Measurements from ENCODE around the gene INPP4B. TPM values are rescaled to one million over a fixed set of nuclear protein-coding genes. Genes with fewer than 3 reads are reported as not detected.
A peak's percentile ranks its signal among the peaks of the same experiment; 100 is the strongest.
"Not testable (repeated sequence)": the region's sequence is repeated elsewhere in the genome, so short reads cannot be mapped to it uniquely, and the experiment has no call there.

Gene INPP4B
- total RNA-seq, 2 experiments from 2014 or later: 35.4 to 43.0 TPM

DNA sequence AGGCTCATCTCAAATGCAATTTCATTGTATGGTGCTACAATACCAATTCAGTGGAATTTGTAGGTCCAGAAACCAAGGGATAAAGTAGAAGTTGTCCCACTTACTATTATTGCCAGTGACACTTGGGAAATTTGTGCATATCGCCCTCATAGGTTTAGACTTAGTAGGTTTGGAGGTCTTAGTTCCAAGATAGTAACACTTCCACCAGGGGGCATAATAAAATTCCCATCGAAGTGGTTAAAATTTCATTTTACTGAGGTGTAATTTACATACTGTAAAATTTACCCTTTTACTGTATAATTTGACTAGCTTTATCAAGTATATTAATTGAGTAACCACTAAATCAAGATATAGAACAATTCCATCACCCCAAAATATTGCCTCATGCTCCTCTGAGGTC, 174.6 kb downstream of the INPP4B start:
- no peak overlapping the region for H3K27ac Mint-ChIP-seq
- no peaks in the 10 kb centered on the region for H3K4me1 Mint-ChIP-seq
- DNase-seq (no peak), ATAC-seq (ENCODE audit: low read depth) (no peak)
- H3K27me3 Mint-ChIP-seq: no peaks in the 10 kb centered on the region
- H3K36me3 Mint-ChIP-seq: peaks cover 22% of the 10 kb centered on the region
- POLR2A ChIA-PET: no interaction called here
- no peak overlapping the region for H3K4me3 Mint-ChIP-seq
- H3K9me3 Mint-ChIP-seq: peaks cover 32% of the 10 kb centered on the region

DNA sequence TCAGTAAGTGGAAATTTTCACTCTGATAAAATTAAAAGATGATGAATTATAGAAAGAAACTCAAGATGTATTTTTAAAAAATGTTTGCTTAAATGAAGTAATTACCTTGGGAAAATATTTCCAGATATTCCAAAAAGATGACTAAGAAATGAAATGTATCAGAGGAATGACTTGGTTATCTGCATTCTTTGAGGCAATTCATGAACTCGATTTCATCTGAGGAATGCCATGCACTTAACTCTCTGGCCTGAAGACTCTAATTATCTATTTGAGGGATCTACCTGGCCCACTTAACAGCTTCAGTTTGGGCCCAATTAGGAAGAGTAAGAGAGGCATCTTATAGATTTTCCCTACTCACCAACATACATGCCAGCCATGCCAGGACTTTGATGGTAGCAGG, 182.3 kb downstream of the INPP4B start:
- ATAC-seq (ENCODE audit: low read depth) (no peak), DNase-seq (no peak)
- H3K27me3 Mint-ChIP-seq: no peaks in the 10 kb centered on the region
- H3K9me3 Mint-ChIP-seq: peaks cover 26% of the 10 kb centered on the region
- no peak overlapping the region for H3K27ac Mint-ChIP-seq
- H3K4me3 Mint-ChIP-seq: no peak overlapping the region
- peaks cover 14% of the 10 kb centered on the region for H3K36me3 Mint-ChIP-seq
- no peaks in the 10 kb centered on the region for H3K4me1 Mint-ChIP-seq
- POLR2A ChIA-PET: no interaction called here

DNA sequence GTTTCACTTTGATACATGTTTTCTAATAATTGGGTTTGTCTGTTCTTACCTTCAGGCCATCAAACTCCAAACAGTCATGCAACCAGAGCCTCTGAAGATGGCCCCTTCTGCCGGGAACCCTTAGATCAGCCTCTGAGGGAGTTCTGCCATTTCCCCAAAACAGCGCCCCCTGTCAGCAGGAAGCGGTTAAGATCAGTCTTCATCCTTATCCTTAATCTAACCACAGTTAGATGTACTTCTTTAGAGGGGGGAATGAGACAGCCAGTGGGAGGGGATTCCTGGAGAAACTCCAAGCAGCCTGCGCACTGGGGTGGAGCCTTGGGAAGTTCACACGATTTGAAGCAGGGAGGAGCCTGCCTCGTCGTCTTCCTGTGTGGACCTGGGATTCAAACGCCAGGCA, 185.4 kb downstream of the INPP4B start:
- no peak overlapping the region for H3K27ac Mint-ChIP-seq
- peaks cover 19% of the 10 kb centered on the region for H3K9me3 Mint-ChIP-seq
- no peak for DNase-seq
- H3K36me3 Mint-ChIP-seq: peaks cover 11% of the 10 kb centered on the region
- no peak overlapping the region for H3K4me3 Mint-ChIP-seq
- no peaks in the 10 kb centered on the region for H3K4me1 Mint-ChIP-seq
- POLR2A ChIA-PET: no interaction called here
- no peak for ATAC-seq (ENCODE audit: low read depth)
- no peaks in the 10 kb centered on the region for H3K27me3 Mint-ChIP-seq

DNA sequence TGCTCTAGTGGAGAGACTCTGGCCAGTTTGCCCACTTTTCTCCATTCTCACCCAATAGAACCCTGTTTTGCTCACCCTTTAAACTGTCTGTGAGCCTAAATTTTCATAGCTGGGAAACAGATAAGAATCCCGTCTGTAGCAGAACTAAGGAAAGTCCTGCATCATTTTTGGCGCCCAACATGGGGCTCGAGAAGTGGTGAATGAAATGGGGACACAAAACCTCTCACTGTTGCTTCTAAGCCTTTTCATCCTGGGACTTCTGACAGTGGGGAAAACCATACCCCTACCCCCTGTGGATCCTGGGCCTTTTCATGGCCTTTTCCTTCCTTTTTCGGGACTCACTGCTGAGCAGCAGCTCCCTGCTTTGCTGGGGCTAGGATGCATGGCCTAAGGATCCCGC, 189.9 kb downstream of the INPP4B start:
- ATAC-seq (ENCODE audit: low read depth) (no peak), DNase-seq (peak; percentile 46)
- H3K36me3 Mint-ChIP-seq: peaks cover 22% of the 10 kb centered on the region
- POLR2A ChIA-PET: interaction anchor here (0.8 kb wide), 1 partner anchor 301 kb away, joined by 3 read pairs; no protein-coding TSS in a partner anchor
- no peak overlapping the region for H3K4me3 Mint-ChIP-seq
- peaks cover 23% of the 10 kb centered on the region for H3K9me3 Mint-ChIP-seq
- H3K27ac Mint-ChIP-seq: no peak overlapping the region
- no peaks in the 10 kb centered on the region for H3K27me3 Mint-ChIP-seq
- no peaks in the 10 kb centered on the region for H3K4me1 Mint-ChIP-seq

DNA sequence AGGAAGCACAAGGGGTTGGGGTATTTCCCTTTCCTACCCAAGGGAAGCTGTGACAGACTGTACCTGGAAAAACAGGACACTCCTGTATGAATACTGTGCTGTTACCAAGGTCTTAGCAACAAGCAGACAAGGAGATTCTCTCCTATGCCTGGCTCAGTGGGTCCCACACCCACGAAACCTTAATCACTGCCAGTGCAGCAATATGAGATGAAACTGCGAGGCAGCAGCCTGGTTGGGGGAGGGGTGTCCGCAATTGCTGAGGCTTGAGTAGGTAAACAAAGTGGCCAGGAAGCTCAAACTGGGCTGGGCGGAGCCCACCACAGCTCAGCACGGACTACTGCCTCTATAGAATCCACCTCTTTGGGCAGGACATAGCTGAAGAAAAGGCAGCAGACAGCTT, 197.7 kb downstream of the INPP4B start:
- ATAC-seq (ENCODE audit: low read depth) (no peak), DNase-seq (no peak)
- Mint-ChIP-seq H3K36me3 (peaks cover 31% of the 10 kb centered on the region), H3K4me1 (peaks cover 6% of the 10 kb centered on the region), H3K4me3 (no peak overlapping the region), H3K27me3 (no peaks in the 10 kb centered on the region), H3K27ac (no peak overlapping the region), H3K9me3 (peaks cover 23% of the 10 kb centered on the region)
- POLR2A ChIA-PET: no interaction called here

DNA sequence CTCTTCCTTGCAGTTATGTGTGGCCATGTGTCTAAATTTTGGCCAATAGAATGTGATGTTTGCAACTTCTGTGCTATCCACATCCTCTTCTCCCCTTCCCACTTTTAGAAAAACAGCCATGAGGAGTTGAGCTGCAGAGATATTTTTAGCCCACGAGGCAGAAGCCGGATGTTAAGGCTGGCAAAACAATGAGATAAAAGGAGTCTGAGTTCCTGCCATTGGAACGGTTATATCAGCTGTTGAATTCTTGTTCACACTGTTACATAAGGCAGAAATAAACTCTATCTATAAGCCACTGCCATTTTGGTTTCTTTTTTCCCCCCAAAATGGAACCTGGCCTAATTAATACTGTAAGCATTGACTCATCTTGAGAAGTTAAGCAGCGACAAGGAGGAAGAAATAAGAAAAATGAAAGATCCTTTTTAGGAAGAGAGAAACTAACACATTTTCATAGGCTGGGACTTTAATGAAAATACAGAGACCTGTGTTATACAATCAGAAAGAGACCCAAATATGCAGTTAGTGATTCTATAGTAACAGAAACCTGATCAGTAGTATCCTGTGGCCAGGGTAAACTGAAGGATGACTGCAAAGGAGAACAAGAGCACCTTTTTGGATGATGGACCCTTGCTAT, 200.5 kb downstream of the INPP4B start:
- ATAC-seq (ENCODE audit: low read depth): peak; percentile 81
- Mint-ChIP-seq H3K27me3 (no peaks in the 10 kb centered on the region), H3K4me1 (peaks cover 6% of the 10 kb centered on the region), H3K27ac (peak overlapping the region; percentile 73), H3K9me3 (peaks cover 24% of the 10 kb centered on the region), H3K36me3 (peaks cover 25% of the 10 kb centered on the region), H3K4me3 (peak overlapping the region; percentile 43)
- POLR2A ChIA-PET: no interaction called here
- DNase-seq: no peak

DNA sequence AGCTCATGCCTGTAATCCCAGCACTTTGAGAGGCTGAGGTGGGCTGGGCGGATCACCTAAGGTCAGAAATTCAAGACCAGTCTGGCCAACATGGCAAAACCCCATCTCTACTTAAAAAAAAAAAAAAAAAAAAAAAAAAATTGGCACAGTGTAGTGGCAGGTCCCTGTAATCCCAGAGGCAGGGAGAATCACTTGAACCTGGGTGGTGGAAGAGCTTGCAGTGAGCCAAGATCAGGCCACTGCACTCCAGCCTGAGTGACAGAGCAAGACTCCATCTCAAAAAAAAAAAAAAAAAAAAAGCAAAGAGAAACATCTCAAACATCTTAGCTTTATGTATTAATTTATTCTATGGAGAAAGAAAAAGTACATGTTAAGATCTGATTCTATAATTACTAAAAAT, 201.5 kb downstream of the INPP4B start:
- H3K36me3 Mint-ChIP-seq: peaks cover 19% of the 10 kb centered on the region
- POLR2A ChIA-PET: interaction anchor here (0.7 kb wide), 1 partner anchor 59 kb away, joined by 3 read pairs; no protein-coding TSS in a partner anchor

DNA sequence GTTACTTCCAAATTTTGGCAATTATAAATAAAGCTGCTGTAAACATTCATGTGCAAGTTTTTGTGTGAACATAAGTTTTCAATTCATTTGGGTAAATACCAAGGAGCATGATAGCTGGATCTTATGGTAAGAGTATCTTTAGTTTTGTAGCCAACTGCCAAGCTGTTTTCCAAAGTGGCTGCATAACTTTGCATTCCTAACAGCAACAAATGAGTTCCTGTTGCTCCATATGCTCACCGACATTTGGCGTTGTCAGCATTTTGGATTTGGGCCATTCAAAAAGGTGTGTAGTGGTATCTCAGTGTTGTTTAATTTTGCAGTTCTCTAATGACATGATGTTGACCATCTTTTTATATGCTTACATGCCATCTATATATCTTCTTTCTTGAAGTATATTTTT, 208.5 kb downstream of the INPP4B start:
- no peak overlapping the region for H3K4me3 Mint-ChIP-seq
- H3K27ac Mint-ChIP-seq: no peak overlapping the region
- no peaks in the 10 kb centered on the region for H3K4me1 Mint-ChIP-seq
- POLR2A ChIA-PET: no interaction called here
- ATAC-seq (ENCODE audit: low read depth) (no peak), DNase-seq (no peak)
- peaks cover 4% of the 10 kb centered on the region for H3K36me3 Mint-ChIP-seq
- H3K9me3 Mint-ChIP-seq: peaks cover 11% of the 10 kb centered on the region
- no peaks in the 10 kb centered on the region for H3K27me3 Mint-ChIP-seq

More for the DNA sequence above, 201.5 kb downstream of the INPP4B start:
- not testable (repeated sequence) for H3K4me3 Mint-ChIP-seq; H3K4me1 Mint-ChIP-seq; H3K27me3 Mint-ChIP-seq; ATAC-seq (ENCODE audit: low read depth); DNase-seq; H3K27ac Mint-ChIP-seq
- H3K9me3 Mint-ChIP-seq: peaks cover 17% of the 10 kb centered on the region

DNA sequence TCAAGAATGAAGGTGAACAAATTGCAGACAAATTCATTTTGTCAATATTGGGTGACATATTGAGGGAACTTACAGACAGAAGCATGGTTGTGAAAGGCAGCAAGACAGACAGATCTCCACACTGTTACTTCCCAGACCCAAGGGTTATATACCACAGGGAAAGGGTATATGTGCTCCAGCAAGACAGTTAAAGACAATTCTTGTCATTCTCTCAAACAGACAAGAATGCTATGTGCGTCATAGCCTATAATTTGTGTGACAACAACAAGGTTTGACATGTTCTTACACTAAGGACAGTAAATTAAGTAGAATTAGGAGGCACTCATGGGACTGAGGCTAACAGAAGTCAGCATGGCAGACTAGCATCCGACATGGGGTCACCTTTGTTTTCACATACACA, 214.3 kb downstream of the INPP4B start:
- Mint-ChIP-seq H3K4me1 (no peaks in the 10 kb centered on the region), H3K9me3 (peaks cover 3% of the 10 kb centered on the region), H3K27ac (no peak overlapping the region), H3K4me3 (no peak overlapping the region), H3K27me3 (no peaks in the 10 kb centered on the region), H3K36me3 (no peaks in the 10 kb centered on the region)
- ATAC-seq (ENCODE audit: low read depth): no peak
- POLR2A ChIA-PET: no interaction called here
- DNase-seq: no peak

DNA sequence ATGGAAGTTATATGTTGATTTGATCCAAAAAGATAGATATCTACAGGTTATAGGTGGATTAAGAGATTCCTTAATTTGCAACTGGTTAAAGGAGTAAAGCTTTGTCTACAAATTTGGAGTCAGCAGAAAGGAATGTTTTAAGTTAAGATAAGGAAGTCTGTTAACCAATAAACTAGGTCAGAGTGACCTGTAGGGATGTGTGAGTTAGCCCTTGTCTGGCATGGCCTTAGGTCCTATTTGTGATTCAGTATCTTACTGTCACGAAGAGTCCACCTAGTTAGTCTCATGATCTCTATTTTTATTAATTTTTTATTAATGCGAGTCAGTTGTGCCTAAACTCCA, 230.8 kb downstream of the INPP4B start:
- Mint-ChIP-seq H3K9me3 (peaks cover 11% of the 10 kb centered on the region), H3K4me1 (peaks cover 2% of the 10 kb centered on the region), H3K4me3 (no peak overlapping the region), H3K27me3 (no peaks in the 10 kb centered on the region), H3K36me3 (peaks cover 5% of the 10 kb centered on the region), H3K27ac (no peak overlapping the region)
- DNase-seq (no peak), ATAC-seq (ENCODE audit: low read depth) (no peak)
- POLR2A ChIA-PET: no interaction called here

DNA sequence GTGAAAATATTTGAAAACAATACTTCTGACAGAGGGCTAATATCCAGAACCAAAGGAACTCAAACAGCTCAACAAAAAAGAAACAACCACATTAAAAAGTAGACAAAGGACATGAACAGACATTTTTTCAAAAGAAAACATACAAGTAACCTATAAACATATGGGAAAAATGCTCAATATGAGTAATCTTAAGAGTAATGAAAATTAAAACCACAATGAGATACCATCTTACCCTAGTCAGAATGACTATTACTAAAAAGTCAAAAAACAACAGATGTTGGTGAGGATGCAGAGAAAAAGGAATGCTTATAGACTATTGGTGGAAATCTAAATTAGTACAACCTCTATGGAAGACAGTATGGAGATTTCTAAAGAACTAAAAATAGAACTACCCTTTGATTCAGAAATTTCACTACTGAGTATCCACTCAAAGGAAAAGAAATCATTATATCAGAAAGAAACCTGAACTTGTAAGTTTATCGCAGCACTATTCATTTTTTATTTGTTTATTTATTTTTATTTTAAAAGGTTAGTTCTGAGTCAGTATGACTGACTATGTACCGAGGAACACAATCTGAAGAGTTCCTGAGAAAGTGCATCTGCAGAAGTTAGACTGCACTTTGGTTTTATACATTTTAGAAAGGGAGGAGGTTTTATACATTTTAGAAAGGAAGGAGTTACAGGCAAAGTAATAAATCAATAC, 231.3 kb downstream of the INPP4B start:
- POLR2A ChIA-PET: no interaction called here
- Mint-ChIP-seq H3K27ac (no peak overlapping the region), H3K4me3 (no peak overlapping the region), H3K4me1 (peaks cover 2% of the 10 kb centered on the region), H3K9me3 (peaks cover 11% of the 10 kb centered on the region), H3K36me3 (peaks cover 5% of the 10 kb centered on the region), H3K27me3 (no peaks in the 10 kb centered on the region)
- ATAC-seq (ENCODE audit: low read depth) (no peak), DNase-seq (no peak)

DNA sequence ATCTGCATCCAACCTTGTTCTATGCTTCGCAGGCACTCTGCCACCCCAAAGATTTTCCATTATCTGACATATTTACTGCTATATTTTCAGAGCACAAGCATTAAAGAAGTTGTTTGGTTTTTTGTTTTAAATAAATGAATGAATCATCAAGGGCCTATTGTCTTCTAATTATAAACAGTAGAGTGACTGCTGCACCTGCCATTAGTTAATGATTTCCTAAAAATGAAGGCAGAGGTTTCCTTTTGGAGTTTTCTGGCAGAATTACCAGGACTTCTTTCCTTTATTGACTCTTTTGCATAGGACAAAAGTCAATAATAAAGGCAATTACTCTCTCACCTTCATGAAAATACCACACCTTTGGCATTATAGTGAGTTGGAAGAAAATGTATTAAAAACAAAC, 238.1 kb downstream of the INPP4B start:
- no peak overlapping the region for H3K4me3 Mint-ChIP-seq

DNA sequence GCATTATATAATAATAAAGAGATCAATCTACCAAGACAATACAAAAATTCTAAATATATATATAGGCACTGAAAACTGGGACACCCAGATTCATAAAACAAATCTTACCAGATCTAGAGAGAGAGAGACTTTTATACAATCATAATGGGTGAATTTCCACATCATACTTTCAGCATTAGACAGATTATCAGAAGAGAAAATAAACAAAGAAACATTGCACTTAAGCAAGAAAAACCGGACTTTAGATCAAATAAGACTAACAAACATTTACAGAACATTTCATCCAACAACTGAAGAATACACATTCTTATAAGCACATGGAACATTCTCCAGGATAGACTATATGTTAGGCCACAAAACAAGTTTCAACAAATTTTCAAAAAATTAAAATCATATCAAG, 245.1 kb downstream of the INPP4B start:
- ATAC-seq (ENCODE audit: low read depth): no peak
- no peaks in the 10 kb centered on the region for H3K4me1 Mint-ChIP-seq
- no peak overlapping the region for H3K27ac Mint-ChIP-seq
- H3K27me3 Mint-ChIP-seq: no peaks in the 10 kb centered on the region
- no peak overlapping the region for H3K4me3 Mint-ChIP-seq
- POLR2A ChIA-PET: no interaction called here
- no peak for DNase-seq
- H3K9me3 Mint-ChIP-seq: peaks cover 19% of the 10 kb centered on the region
- peaks cover 12% of the 10 kb centered on the region for H3K36me3 Mint-ChIP-seq

More for the DNA sequence above, 238.1 kb downstream of the INPP4B start:
- H3K36me3 Mint-ChIP-seq: peaks cover 7% of the 10 kb centered on the region
- no peaks in the 10 kb centered on the region for H3K4me1 Mint-ChIP-seq
- POLR2A ChIA-PET: no interaction called here
- H3K27me3 Mint-ChIP-seq: no peaks in the 10 kb centered on the region
- H3K9me3 Mint-ChIP-seq: peaks cover 17% of the 10 kb centered on the region
- no peak for DNase-seq
- H3K27ac Mint-ChIP-seq: no peak overlapping the region
- no peak for ATAC-seq (ENCODE audit: low read depth)

DNA sequence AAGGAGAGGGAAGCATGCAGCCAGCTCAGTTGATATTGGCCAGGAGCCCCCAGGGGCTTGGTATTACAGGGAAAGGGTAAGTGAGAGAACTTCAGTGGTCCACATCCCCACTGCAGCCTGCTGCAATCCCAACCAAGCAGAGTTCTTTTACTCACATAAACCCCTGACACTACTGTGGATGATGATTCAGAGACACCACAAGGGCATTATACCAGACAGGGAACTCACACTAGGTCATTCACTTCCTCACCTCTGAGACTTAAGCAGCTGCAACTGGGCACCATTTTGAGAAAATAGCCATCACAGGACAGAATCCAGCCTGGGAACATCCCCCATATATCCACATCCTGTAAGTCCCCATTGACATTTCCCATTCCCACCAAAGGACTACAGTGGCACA, 248.0 kb downstream of the INPP4B start:
- H3K27ac Mint-ChIP-seq: no peak overlapping the region
- POLR2A ChIA-PET: no interaction called here
- H3K4me3 Mint-ChIP-seq: no peak overlapping the region

More for the DNA sequence above, 248.0 kb downstream of the INPP4B start:
- DNase-seq (no peak), ATAC-seq (ENCODE audit: low read depth) (no peak)
- H3K27me3 Mint-ChIP-seq: no peaks in the 10 kb centered on the region
- no peaks in the 10 kb centered on the region for H3K4me1 Mint-ChIP-seq
- peaks cover 6% of the 10 kb centered on the region for H3K36me3 Mint-ChIP-seq
- peaks cover 14% of the 10 kb centered on the region for H3K9me3 Mint-ChIP-seq

Data from activated naive CD8-positive, alpha-beta T cell treated with anti-CD3 and anti-CD28 coated beads, Interleukin-2, amount 10 ng/mL, durations not matched to agents 7 days and 5 days (primary cell).